GM12878 (cell line): ENCODE results near the gene TIMP2. TPM values are rescaled to one million over a fixed set of nuclear protein-coding genes. Genes with fewer than 3 reads are reported as not detected.

Source experiments
- ATAC-seq: fragments of 200-7000 bp; cut with Tn5 transposase; 3 replicates; pipeline ENCODE4 v1.9.1; 2020; ENCODE audit warnings: mild to moderate bottlenecking, moderate library complexity
- BruUV-seq: library from RNA; stranded (reverse); fragments of 400-500 nt; replicated peaks from 2 replicates; lab custom pipeline; 2021; lab: Mats Ljungman, UMichigan
- CTCF ChIA-PET: fragments of 300-600 bp; sonication (Branson Sonifier 250); formaldehyde crosslinking; extraction: SDS; loops from one replicate; lab custom pipeline; 2021; ENCODE audit warnings: inconsistent platforms; lab: Yijun Ruan, JAX
- POLR2A ChIA-PET: fragments of 350-600 bp; formaldehyde crosslinking; extraction: SDS; loops from one replicate; lab custom pipeline; 2021; ENCODE audit warnings: inconsistent platforms; lab: Charles Lee
- RAD21 ChIA-PET: fragments of 300-600 bp; sonication (Branson Sonifier 250); formaldehyde crosslinking; loops from one replicate; lab custom pipeline; 2023; ENCODE audit warnings: antibody characterized with exemption; ENCODE audit not compliant: unreplicated experiment; lab: Charles Lee
- SMC1A ChIA-PET: fragments of 300-600 bp; sonication (Branson Sonifier 250); formaldehyde crosslinking; loops from one replicate; lab custom pipeline; 2023; ENCODE audit not compliant: unreplicated experiment, uncharacterized antibody; lab: Charles Lee
- DNase-seq: peaks from one replicate; pipeline ENCODE4 v3.0.0-alpha.2; 2011; ENCODE audit warnings: low read depth, low spot score
- FAIRE-seq: peaks from 3 replicates; lab custom pipeline; 2011; peaks lifted over from hg19 to GRCh38; lab: Jason Lieb, UNC
- H2AFZ ChIP-seq: 2 replicates; pipeline ENCODE4 v1.6.0; 2011; ENCODE audit warnings: low read depth, low read length, control low read depth; ENCODE audit not compliant: control insufficient read depth
- H3K27ac ChIP-seq: 2 replicates; pipeline ENCODE4 v1.5.1; 2011; ENCODE audit warnings: control low read depth; ENCODE audit not compliant: control insufficient read depth, insufficient read depth
- H3K27me3 ChIP-seq, 2 experiments: replicated peaks in 1 of 2; 2 replicates each; pipeline versions ENCODE4 v1.6.0 to v1.6.1; 2011; ENCODE audit warnings: low read length in 1 of 2; ENCODE audit not compliant: control insufficient read depth in 2 of 2, insufficient read depth in 2 of 2
- H3K36me3 ChIP-seq, 2 experiments: 2 replicates each; pipeline ENCODE4 v1.5.1; 2011; ENCODE audit warnings: low read length in 1 of 2; ENCODE audit not compliant: control insufficient read depth in 2 of 2, insufficient read depth in 2 of 2
- H3K4me1 ChIP-seq: 2 replicates; pipeline ENCODE4 v1.6.1; 2011; ENCODE audit warnings: mild to moderate bottlenecking, low read length, moderate library complexity, mixed read lengths; ENCODE audit not compliant: control insufficient read depth, insufficient read depth
- H3K4me2 ChIP-seq: 2 replicates; pipeline ENCODE4 v1.6.0; 2011; ENCODE audit warnings: control low read depth; ENCODE audit not compliant: control insufficient read depth, insufficient read depth
- H3K4me3 ChIP-seq: fragments of 200-600 bp; sonication (generic); 2 replicates; pipeline ENCODE4 v1.5.1; 2016
- H3K79me2 ChIP-seq: 2 replicates; pipeline ENCODE4 v1.6.0; 2011; ENCODE audit warnings: low read length; ENCODE audit not compliant: control insufficient read depth, insufficient read depth
- H3K9ac ChIP-seq: 2 replicates; pipeline ENCODE4 v1.8.0; 2011; ENCODE audit warnings: low read length, control low read depth, mixed read lengths; ENCODE audit not compliant: control insufficient read depth, insufficient read depth
- H3K9me3 ChIP-seq: replicated peaks from 3 replicates; pipeline ENCODE4 v1.5.1; 2011; ENCODE audit warnings: mild to moderate bottlenecking, low read length; ENCODE audit not compliant: control insufficient read depth, insufficient read depth
- H4K20me1 ChIP-seq: 2 replicates; pipeline ENCODE4 v1.6.0; 2011; ENCODE audit not compliant: control insufficient read depth, insufficient read depth
- ATF7 ChIP-seq: fragments of 450-650 bp; IDR thresholded peaks from 2 replicates; pipeline ENCODE4 v1.6.1; 2016; ENCODE audit warnings: low read depth, mild to moderate bottlenecking
- EGR1 ChIP-seq, 2 experiments: IDR thresholded peaks; 1 replicate in 1 of 2; 2 replicates in 1 of 2; pipeline ENCODE4 v1.6.1; 2011 to 2012; ENCODE audit warnings: low read depth in 2 of 2, low read length in 2 of 2, borderline replicate concordance in 1 of 2, mild to moderate bottlenecking in 1 of 2, moderate library complexity in 1 of 2
- FOS ChIP-seq: IDR thresholded peaks from 3 replicates; pipeline ENCODE4 v1.6.1; 2011; ENCODE audit warnings: borderline replicate concordance; ENCODE audit not compliant: insufficient read length; ENCODE audit errors: extremely low read depth
- JUND ChIP-seq: IDR thresholded peaks from 2 replicates; pipeline ENCODE4 v1.6.1; 2012; ENCODE audit warnings: low read depth, mild to moderate bottlenecking, low read length, improper control_type of control experiment, moderate library complexity
- NBN ChIP-seq: fragments of 450-650 bp; IDR thresholded peaks from 2 replicates; pipeline ENCODE4 v1.6.1; 2016
- NFIC ChIP-seq: IDR thresholded peaks from 2 replicates; pipeline ENCODE4 v1.6.1; 2012; ENCODE audit warnings: low read depth, mild to moderate bottlenecking, inconsistent platforms, low read length, moderate library complexity
- RBBP5 ChIP-seq: fragments of 200-600 bp; sonication (generic); conservative IDR thresholded peaks from 2 replicates; pipeline ENCODE4 v1.6.1; 2016
- SREBF2 ChIP-seq: IDR thresholded peaks from 2 replicates; pipeline ENCODE4 v1.6.1; 2012; ENCODE audit warnings: mild to moderate bottlenecking, low read length
- TBL1XR1 ChIP-seq: IDR thresholded peaks from 2 replicates; pipeline ENCODE4 v1.6.1; 2012; ENCODE audit warnings: low read depth, low read length, improper control_type of control experiment
- ZNF24 ChIP-seq: fragments of 450-650 bp; IDR thresholded peaks from 2 replicates; pipeline ENCODE4 v1.6.1; 2017; ENCODE audit warnings: antibody characterized with exemption, mild to moderate bottlenecking
- ZSCAN29 ChIP-seq: fragments of 450-650 bp; IDR thresholded peaks from 2 replicates; pipeline ENCODE4 v1.6.1; 2017; ENCODE audit warnings: mild to moderate bottlenecking, moderate library complexity
- WGBS: methylation state at CpG from one replicate; pipeline ENCODE4 v1.1.6; 2016; ENCODE audit warnings: low lambda C conversion rate; ENCODE audit not compliant: insufficient replicate concordance, insufficient coverage; ENCODE audit errors: missing lambda C conversion rate; 5-methylcytosine and 5-hydroxymethylcytosine counted together
- in situ Hi-C: fragments of 300-500 bp; cut with MboI; formaldehyde crosslinking; loops from 9 replicates; pipeline ENCODE4 v1.14.3; 2018; ENCODE audit warnings: mixed read lengths
- intact Hi-C: fragments of 100-400 bp; cut with micrococcal nuclease; formaldehyde crosslinking; loops from one replicate; pipeline ENCODE4 v1.14.2; 2022; ENCODE audit not compliant: unreplicated experiment
- polyA plus RNA-seq, 11 experiments: library from polyadenylated mRNA; depleted of rRNA in 4 of 11; unstranded in 6 of 11; stranded (reverse) in 5 of 11; fragments of >200 nt; fragmentation: Nextera tagmentation in 4 of 11; fragmentation: Illumina TruSeq in 1 of 11; extraction: Ambion mirVana in 4 of 11; extraction: Trizol in 1 of 11; gene quantifications; 1 replicate in 1 of 11; 2 replicates in 10 of 11; pipeline versions ENCODE4 v1.2.1 to v1.2.3, GENCODE V29; 2011 to 2016; ENCODE audit warnings: inconsistent platforms in 2 of 11, missing spikeins in 2 of 11, low read depth in 1 of 11
- total RNA-seq, 4 experiments: library from RNA; depleted of rRNA in 3 of 4; stranded (reverse); fragments of >200 nt in 3 of 4; fragmentation: Illumina TruSeq in 1 of 4; extraction: Trizol in 1 of 4; gene quantifications; 2 replicates each; pipeline versions ENCODE4 v1.2.1 to v1.2.3, GENCODE V29; 2013 to 2021
- TF ChIP-seq, protein P1 (sequence below): IDR thresholded peaks from 2 replicates; pipeline ENCODE4 v1.6.1; 2012; ENCODE audit warnings: low read length, inconsistent platforms
- TF ChIP-seq, protein P2 (sequence below): fragments of 450-650 bp; IDR thresholded peaks from 2 replicates; pipeline ENCODE4 v1.6.1; 2017; ENCODE audit warnings: mild to moderate bottlenecking, moderate library complexity
- TF ChIP-seq, protein P3 (sequence below), 3 experiments: IDR thresholded peaks in 2 of 3; conservative IDR thresholded peaks in 1 of 3; 2 replicates each; pipeline ENCODE4 v1.5.1; 2011; ENCODE audit warnings: low read depth in 3 of 3, low read length in 3 of 3, mild to moderate bottlenecking in 3 of 3, control low read depth in 2 of 3, moderate library complexity in 2 of 3, inconsistent platforms in 1 of 3, mixed read lengths in 1 of 3; ENCODE audit not compliant: control insufficient read depth in 2 of 3, insufficient read depth in 1 of 3; ENCODE audit errors: extremely low read depth in 1 of 3
- TF ChIP-seq, protein P4 (sequence below): IDR thresholded peaks from 2 replicates; pipeline ENCODE4 v1.6.1; 2011; ENCODE audit warnings: borderline replicate concordance, low read depth, mild to moderate bottlenecking, moderate library complexity, mixed read lengths, low read length; ENCODE audit not compliant: insufficient read depth; ENCODE audit errors: extremely low read length

The TIMP2 gene
- total and polyA plus RNA-seq, 10 of the 15 experiments (the other 5 are each of a cell fraction or from before 2014, with no cell fraction given): 0.03 to 0.41 (median 0.04) TPM; not detected in 7

DNA sequence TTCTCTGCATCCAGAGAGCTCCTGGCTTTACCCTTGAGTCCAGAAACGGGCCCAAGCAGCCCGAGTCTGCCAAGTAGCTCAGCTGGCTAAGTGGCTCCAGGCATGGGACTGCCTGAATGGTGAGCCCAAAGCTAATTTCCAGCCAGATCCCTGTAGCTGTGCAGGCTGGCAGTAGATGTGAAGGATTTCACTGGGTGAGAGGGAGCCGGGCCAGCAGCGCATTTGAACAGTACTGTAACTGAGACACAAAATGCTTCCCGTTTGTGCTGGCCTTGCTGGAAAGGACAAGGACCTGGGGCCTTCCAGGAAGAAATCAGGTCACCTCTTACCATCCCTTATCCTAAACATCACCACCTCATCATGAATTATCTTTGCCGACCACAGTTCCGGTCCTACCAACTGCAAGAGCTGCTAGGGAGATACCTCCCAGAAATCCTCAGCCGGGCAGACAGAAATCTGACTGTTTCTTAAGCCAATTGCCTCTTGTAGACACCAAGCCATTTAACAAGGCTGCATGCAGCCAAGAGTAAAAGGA, 3.7 kb downstream of the TIMP2 start (continued):
- TF ChIP-seq EGR1 (IDR thresholded peaks at IDR 0.05; ENCODE audit: borderline replicate concordance in 1 of 2, low read depth in 2 of 2, low read length in 2 of 2) (no peak), RBBP5 (no peak), NFIC (no peak), ZSCAN29 (no peak), NBN (no peak), TBL1XR1 (no peak), FOS (no peak)
- TF ChIP-seq, protein P1, sequence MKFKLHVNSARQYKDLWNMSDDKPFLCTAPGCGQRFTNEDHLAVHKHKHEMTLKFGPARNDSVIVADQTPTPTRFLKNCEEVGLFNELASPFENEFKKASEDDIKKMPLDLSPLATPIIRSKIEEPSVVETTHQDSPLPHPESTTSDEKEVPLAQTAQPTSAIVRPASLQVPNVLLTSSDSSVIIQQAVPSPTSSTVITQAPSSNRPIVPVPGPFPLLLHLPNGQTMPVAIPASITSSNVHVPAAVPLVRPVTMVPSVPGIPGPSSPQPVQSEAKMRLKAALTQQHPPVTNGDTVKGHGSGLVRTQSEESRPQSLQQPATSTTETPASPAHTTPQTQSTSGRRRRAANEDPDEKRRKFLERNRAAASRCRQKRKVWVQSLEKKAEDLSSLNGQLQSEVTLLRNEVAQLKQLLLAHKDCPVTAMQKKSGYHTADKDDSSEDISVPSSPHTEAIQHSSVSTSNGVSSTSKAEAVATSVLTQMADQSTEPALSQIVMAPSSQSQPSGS: no peak

DNA sequence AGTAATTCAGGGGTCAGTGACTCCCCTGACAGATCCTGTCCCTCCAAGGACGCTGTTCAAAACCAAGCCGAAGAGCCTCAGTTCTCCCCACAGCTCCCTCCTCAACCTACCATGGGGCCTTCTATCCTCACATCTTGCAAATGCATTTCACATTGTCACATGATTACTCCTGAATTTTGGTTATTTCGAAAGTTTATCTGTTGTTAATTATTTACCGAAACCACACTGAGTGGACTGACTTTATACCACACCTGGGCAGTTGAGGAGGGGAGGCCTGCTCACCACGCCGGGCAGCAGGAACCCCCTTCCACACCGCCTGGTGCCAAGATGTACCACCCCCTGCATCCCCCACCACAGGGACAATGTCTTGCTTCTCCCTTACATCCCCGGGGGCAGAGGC, 4.7 kb downstream of the TIMP2 start:
- SMC1A ChIA-PET: no interaction called here
- intact Hi-C loops (no loop called here), in situ Hi-C loops (no loop called here)
- Histone ChIP-seq H4K20me1 (no peaks in the 10 kb centered on the region), H3K9ac (no peak overlapping the region), H3K4me1 (peaks cover 2% of the 10 kb centered on the region; the same call in 1 of the 2 replicates), H3K36me3 (no peaks in the 10 kb centered on the region), H2AFZ (no peak overlapping the region), H3K4me2 (no peak overlapping the region), H3K27me3 (peaks cover 2 to 4% of the 10 kb centered on the region in 2 experiments; a peak in 3 of 4 replicates), H3K9me3 (no peaks in the 10 kb centered on the region), H3K79me2 (no peaks in the 10 kb centered on the region), H3K27ac (no peak overlapping the region), H3K4me3 (no peak overlapping the region)
- BruUV-seq: no TSS peak
- DNase-seq (no peak), ATAC-seq (no peak), FAIRE-seq (no peak)
- RAD21 ChIA-PET: no interaction called here
- CTCF ChIA-PET: no interaction called here
- 45% methylated on average over 8 of the region's 8 CpGs for WGBS
- POLR2A ChIA-PET: interaction anchor here (0.6 kb wide), 1 partner anchor 143 kb away, joined by 4 read pairs; no protein-coding TSS in a partner anchor
- TF ChIP-seq ATF7 (no peak), JUND (no peak), ZNF24 (no peak), SREBF2 (no peak), TBL1XR1 (no peak)
- TF ChIP-seq, protein P2, sequence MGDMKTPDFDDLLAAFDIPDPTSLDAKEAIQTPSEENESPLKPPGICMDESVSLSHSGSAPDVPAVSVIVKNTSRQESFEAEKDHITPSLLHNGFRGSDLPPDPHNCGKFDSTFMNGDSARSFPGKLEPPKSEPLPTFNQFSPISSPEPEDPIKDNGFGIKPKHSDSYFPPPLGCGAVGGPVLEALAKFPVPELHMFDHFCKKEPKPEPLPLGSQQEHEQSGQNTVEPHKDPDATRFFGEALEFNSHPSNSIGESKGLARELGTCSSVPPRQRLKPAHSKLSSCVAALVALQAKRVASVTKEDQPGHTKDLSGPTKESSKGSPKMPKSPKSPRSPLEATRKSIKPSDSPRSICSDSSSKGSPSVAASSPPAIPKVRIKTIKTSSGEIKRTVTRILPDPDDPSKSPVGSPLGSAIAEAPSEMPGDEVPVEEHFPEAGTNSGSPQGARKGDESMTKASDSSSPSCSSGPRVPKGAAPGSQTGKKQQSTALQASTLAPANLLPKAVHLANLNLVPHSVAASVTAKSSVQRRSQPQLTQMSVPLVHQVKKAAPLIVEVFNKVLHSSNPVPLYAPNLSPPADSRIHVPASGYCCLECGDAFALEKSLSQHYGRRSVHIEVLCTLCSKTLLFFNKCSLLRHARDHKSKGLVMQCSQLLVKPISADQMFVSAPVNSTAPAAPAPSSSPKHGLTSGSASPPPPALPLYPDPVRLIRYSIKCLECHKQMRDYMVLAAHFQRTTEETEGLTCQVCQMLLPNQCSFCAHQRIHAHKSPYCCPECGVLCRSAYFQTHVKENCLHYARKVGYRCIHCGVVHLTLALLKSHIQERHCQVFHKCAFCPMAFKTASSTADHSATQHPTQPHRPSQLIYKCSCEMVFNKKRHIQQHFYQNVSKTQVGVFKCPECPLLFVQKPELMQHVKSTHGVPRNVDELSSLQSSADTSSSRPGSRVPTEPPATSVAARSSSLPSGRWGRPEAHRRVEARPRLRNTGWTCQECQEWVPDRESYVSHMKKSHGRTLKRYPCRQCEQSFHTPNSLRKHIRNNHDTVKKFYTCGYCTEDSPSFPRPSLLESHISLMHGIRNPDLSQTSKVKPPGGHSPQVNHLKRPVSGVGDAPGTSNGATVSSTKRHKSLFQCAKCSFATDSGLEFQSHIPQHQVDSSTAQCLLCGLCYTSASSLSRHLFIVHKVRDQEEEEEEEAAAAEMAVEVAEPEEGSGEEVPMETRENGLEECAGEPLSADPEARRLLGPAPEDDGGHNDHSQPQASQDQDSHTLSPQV: no peak
- TF ChIP-seq, protein P3, sequence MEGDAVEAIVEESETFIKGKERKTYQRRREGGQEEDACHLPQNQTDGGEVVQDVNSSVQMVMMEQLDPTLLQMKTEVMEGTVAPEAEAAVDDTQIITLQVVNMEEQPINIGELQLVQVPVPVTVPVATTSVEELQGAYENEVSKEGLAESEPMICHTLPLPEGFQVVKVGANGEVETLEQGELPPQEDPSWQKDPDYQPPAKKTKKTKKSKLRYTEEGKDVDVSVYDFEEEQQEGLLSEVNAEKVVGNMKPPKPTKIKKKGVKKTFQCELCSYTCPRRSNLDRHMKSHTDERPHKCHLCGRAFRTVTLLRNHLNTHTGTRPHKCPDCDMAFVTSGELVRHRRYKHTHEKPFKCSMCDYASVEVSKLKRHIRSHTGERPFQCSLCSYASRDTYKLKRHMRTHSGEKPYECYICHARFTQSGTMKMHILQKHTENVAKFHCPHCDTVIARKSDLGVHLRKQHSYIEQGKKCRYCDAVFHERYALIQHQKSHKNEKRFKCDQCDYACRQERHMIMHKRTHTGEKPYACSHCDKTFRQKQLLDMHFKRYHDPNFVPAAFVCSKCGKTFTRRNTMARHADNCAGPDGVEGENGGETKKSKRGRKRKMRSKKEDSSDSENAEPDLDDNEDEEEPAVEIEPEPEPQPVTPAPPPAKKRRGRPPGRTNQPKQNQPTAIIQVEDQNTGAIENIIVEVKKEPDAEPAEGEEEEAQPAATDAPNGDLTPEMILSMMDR (IDR thresholded peaks at IDR 0.05 in 2 of 3, conservative IDR thresholded peaks at IDR 0.05 in 1 of 3; ENCODE audit: control insufficient read depth in 2 of 3, extremely low read depth in 1 of 3, insufficient read depth in 1 of 3, low read depth in 3 of 3, low read length in 3 of 3): no peak
- TF ChIP-seq, protein P4, sequence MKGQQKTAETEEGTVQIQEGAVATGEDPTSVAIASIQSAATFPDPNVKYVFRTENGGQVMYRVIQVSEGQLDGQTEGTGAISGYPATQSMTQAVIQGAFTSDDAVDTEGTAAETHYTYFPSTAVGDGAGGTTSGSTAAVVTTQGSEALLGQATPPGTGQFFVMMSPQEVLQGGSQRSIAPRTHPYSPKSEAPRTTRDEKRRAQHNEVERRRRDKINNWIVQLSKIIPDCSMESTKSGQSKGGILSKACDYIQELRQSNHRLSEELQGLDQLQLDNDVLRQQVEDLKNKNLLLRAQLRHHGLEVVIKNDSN: no peak
